K562 (cell line): ENCODE measurements around the gene SAT1. TPM values are rescaled to one million over a fixed set of nuclear protein-coding genes. Genes with fewer than 3 reads are reported as not detected.

Experiments used
- CCAR2 ChIP-seq: fragments of 200-400 bp; formaldehyde crosslinking; IDR thresholded peaks from 2 replicates; pipeline ENCODE4 v1.6.1; 2017; ENCODE audit warnings: mild to moderate bottlenecking, low read depth, low read length
- CTCF ChIP-seq, 3 experiments: IDR thresholded peaks in 2 of 3; conservative IDR thresholded peaks in 1 of 3; 2 replicates each; pipeline ENCODE4 v1.5.1; 2011 to 2012; ENCODE audit warnings: low read length in 3 of 3, mild to moderate bottlenecking in 3 of 3, control low read depth in 2 of 3, improper control_type of control experiment in 1 of 3, inconsistent platforms in 1 of 3, low read depth in 1 of 3, mixed read lengths in 1 of 3, moderate library complexity in 1 of 3; ENCODE audit not compliant: insufficient read depth in 2 of 3
- HNRNPH1 ChIP-seq: fragments of 200-400 bp; formaldehyde crosslinking; optimal IDR thresholded peaks from 2 replicates; pipeline ENCODE3; 2017; ENCODE audit warnings: low read depth, mild to moderate bottlenecking, low read length, moderate library complexity
- JUND ChIP-seq, 2 experiments: IDR thresholded peaks; 2 replicates in 1 of 2; 3 replicates in 1 of 2; pipeline ENCODE4 v1.6.1; 2011; ENCODE audit warnings: borderline replicate concordance in 2 of 2, low read depth in 2 of 2, low read length in 2 of 2, improper control_type of control experiment in 1 of 2, missing biosample characterization in 1 of 2, missing genetic modification characterization in 1 of 2, missing genetic modification reagents in 1 of 2
- KAT2B ChIP-seq: IDR thresholded peaks from one replicate; pipeline ENCODE4 v1.6.1; 2012; ENCODE audit warnings: low read depth, mild to moderate bottlenecking, control low read depth, inconsistent platforms, low read length, moderate library complexity
- KLF16 ChIP-seq: IDR thresholded peaks from 2 replicates; pipeline ENCODE4 v1.6.1; 2016; ENCODE audit warnings: antibody characterized with exemption
- MCM5 ChIP-seq: fragments of 450-650 bp; IDR thresholded peaks from 2 replicates; pipeline ENCODE4 v1.6.1; 2016; ENCODE audit warnings: low read depth
- MIER1 ChIP-seq: fragments of 450-650 bp; IDR thresholded peaks from 2 replicates; pipeline ENCODE4 v1.6.1; 2016; ENCODE audit warnings: antibody characterized with exemption, mild to moderate bottlenecking, low read depth
- RREB1 ChIP-seq: fragments of 250-450 bp; sonication (Bioruptor Pico); IDR thresholded peaks from 2 replicates; pipeline ENCODE4 v1.4.0; 2020
- SUPT5H ChIP-seq: fragments of 450-650 bp; IDR thresholded peaks from 2 replicates; pipeline ENCODE4 v1.6.1; 2016
- TAF15 ChIP-seq: fragments of 200-400 bp; formaldehyde crosslinking; IDR thresholded peaks from 2 replicates; pipeline ENCODE4 v1.6.1; 2017; ENCODE audit warnings: mild to moderate bottlenecking, low read depth, low read length, moderate library complexity
- TEAD4 ChIP-seq, 2 experiments: sonication (generic) in 1 of 2; formaldehyde crosslinking in 1 of 2; IDR thresholded peaks; 2 replicates each; pipeline versions ENCODE4 v1.6.1 to v1.8.0; 2012 to 2022; ENCODE audit warnings: borderline replicate concordance in 1 of 2, inconsistent platforms in 1 of 2, low read length in 1 of 2, mild to moderate bottlenecking in 1 of 2, missing genetic modification reagents in 1 of 2
- ZNF146 ChIP-seq: IDR thresholded peaks from one replicate; pipeline ENCODE4 v1.6.1; 2018; ENCODE audit warnings: missing compliant biosample characterization; ENCODE audit not compliant: unreplicated experiment
- ZNF316 ChIP-seq: fragments of 450-650 bp; IDR thresholded peaks from 2 replicates; pipeline ENCODE4 v1.6.1; 2016
- ZNF354B ChIP-seq: fragments of 250-450 bp; sonication (Bioruptor Pico); IDR thresholded peaks from 2 replicates; pipeline ENCODE4 v1.4.0; 2020
- ZNF717 ChIP-seq: fragments of 250-450 bp; sonication (Bioruptor Pico); IDR thresholded peaks from 2 replicates; pipeline ENCODE4 v1.5.0; 2021
- polyA plus RNA-seq, 8 experiments: library from polyadenylated mRNA; depleted of rRNA in 4 of 8; stranded (reverse) in 5 of 8; unstranded in 3 of 8; fragments of >200 nt; fragmentation: Nextera tagmentation in 2 of 8; fragmentation: Illumina TruSeq in 1 of 8; extraction: Ambion mirVana in 2 of 8; extraction: Trizol in 1 of 8; gene quantifications; 2 replicates each; pipeline versions ENCODE4 v1.2.1 to v1.2.3, GENCODE V29; 2011 to 2014; ENCODE audit warnings: inconsistent platforms in 1 of 8, missing spikeins in 1 of 8
- total RNA-seq, 7 experiments: library from RNA; depleted of rRNA in 6 of 7; stranded (reverse); fragments of >200 nt in 6 of 7; fragmentation: Illumina TruSeq in 2 of 7; extraction: Trizol in 2 of 7; gene quantifications; 2 replicates each; pipeline versions ENCODE4 v1.2.1 to v1.2.3, GENCODE V29; 2011 to 2021; ENCODE audit warnings: low replicate concordance in 1 of 7
- TF ChIP-seq, protein P1 (sequence below): IDR thresholded peaks from 3 replicates; pipeline ENCODE4 v1.6.1; 2011; ENCODE audit warnings: borderline replicate concordance, mild to moderate bottlenecking, moderate library complexity; ENCODE audit not compliant: insufficient read length; ENCODE audit errors: extremely low read depth

The SAT1 gene
- total and polyA plus RNA-seq, 9 of the 15 experiments (the other 6 are each of a cell fraction or from before 2014, with no cell fraction given), result 47.4 to 194 (median 74.1) TPM

DNA sequence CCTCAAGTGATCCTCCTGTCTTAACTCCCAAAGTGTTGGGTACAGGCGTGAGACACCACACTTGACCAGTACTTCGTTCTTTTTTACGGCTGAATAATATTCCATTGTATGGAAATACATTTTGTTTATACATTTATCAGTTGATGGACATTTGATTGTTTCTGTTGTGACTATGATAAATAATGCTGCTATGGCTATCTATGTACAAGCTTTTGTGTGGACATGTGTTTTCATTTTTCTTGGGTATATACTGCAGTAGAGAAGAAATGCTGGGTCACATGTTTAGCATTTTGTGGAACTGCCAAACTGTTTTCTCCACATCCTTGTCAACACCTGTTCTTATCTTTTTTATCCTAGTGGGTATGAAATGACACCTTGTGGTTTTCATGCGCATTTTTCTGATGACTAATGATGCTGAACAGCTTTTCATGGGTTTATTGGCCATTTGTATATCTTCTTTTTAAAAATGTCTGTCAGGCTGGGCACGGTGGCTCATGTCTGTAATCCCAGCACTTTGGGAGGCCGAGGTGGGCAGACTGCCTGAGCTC lies 37.3 kb downstream of the SAT1 start (continued):
- TF ChIP-seq RREB1 (CRISPR knock-in tag), result no peak
- TF ChIP-seq CTCF (IDR thresholded peaks at IDR 0.05 in 2 of 3, conservative IDR thresholded peaks at IDR 0.05 in 1 of 3; ENCODE audit: insufficient read depth in 2 of 3, low read depth in 1 of 3, low read length in 3 of 3), result 0 out of 6 replicates have a peak, but pooled peaks of 1 of the 3 experiments have one; percentile 7
- no peak for TF ChIP-seq HNRNPH1
- no peak for TF ChIP-seq KLF16
- TF ChIP-seq MIER1, result no peak
- TF ChIP-seq ZNF354B, result no peak
- TF ChIP-seq TAF15, result no peak
- TF ChIP-seq TEAD4 (IDR thresholded peaks at IDR 0.05; ENCODE audit: low read length), result peak; percentile 37; the same call in 1 of the 2 replicates
- TF ChIP-seq TEAD4 (CRISPR knock-in tag; IDR thresholded peaks at IDR 0.05; ENCODE audit: borderline replicate concordance), result no peak
- no peak for TF ChIP-seq KAT2B
- TF ChIP-seq ZNF146 (CRISPR knock-in tag), result peak; percentile 45
- TF ChIP-seq ZNF316, result 0 out of 2 replicates have a peak, but pooled peaks have one; percentile 11
- TF ChIP-seq CCAR2, result no peak
- no peak for TF ChIP-seq SUPT5H
- TF ChIP-seq, protein P1, sequence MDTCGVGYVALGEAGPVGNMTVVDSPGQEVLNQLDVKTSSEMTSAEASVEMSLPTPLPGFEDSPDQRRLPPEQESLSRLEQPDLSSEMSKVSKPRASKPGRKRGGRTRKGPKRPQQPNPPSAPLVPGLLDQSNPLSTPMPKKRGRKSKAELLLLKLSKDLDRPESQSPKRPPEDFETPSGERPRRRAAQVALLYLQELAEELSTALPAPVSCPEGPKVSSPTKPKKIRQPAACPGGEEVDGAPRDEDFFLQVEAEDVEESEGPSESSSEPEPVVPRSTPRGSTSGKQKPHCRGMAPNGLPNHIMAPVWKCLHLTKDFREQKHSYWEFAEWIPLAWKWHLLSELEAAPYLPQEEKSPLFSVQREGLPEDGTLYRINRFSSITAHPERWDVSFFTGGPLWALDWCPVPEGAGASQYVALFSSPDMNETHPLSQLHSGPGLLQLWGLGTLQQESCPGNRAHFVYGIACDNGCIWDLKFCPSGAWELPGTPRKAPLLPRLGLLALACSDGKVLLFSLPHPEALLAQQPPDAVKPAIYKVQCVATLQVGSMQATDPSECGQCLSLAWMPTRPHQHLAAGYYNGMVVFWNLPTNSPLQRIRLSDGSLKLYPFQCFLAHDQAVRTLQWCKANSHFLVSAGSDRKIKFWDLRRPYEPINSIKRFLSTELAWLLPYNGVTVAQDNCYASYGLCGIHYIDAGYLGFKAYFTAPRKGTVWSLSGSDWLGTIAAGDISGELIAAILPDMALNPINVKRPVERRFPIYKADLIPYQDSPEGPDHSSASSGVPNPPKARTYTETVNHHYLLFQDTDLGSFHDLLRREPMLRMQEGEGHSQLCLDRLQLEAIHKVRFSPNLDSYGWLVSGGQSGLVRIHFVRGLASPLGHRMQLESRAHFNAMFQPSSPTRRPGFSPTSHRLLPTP, result no peak
- TF ChIP-seq MCM5, result no peak
- TF ChIP-seq ZNF717, result no peak
- 0 out of 2 replicates have a peak, but pooled peaks have one; percentile 15 for TF ChIP-seq JUND (IDR thresholded peaks at IDR 0.05; ENCODE audit: borderline replicate concordance, low read depth, low read length)
- TF ChIP-seq JUND (tag; IDR thresholded peaks at IDR 0.05; ENCODE audit: borderline replicate concordance, low read depth, low read length), result no peak
